HepG2 (cell line): ENCODE measurements around the gene PHF10. TPM values are rescaled to one million over a fixed set of nuclear protein-coding genes. Genes with fewer than 3 reads are reported as not detected.
A peak's percentile ranks its signal among the peaks of the same experiment; 100 is the strongest.

ENCODE experiments used
- ATAC-seq: fragments of 200-7000 bp; cut with Tn5 transposase; 3 replicates; pipeline ENCODE4 v1.9.1; 2020; ENCODE audit warnings: mild to moderate bottlenecking, moderate library complexity
- BruUV-seq: library from RNA; stranded (reverse); fragments of 400-500 nt; replicated peaks from 2 replicates; lab custom pipeline; 2021; lab: Mats Ljungman, UMichigan
- CTCF ChIA-PET: fragments of 300-600 bp; formaldehyde crosslinking; extraction: SDS; loops from one replicate; lab custom pipeline; 2021; ENCODE audit warnings: low total read pairs, inconsistent platforms, low intra/inter-chr PET ratio; lab: Yijun Ruan, JAX
- POLR2A ChIA-PET: fragments of 350-600 bp; sonication (Branson Sonifier 250); formaldehyde crosslinking; loops from one replicate; lab custom pipeline; 2020; ENCODE audit warnings: antibody characterized with exemption, inconsistent platforms; lab: Yijun Ruan, JAX
- DNase-seq: peaks from one replicate; pipeline ENCODE4 v3.0.0-alpha.2; 2015; ENCODE audit warnings: low spot score
- FAIRE-seq: peaks from 3 replicates; lab custom pipeline; 2011; peaks lifted over from hg19 to GRCh38; lab: Jason Lieb, UNC
- H2AFZ ChIP-seq: one replicate; pipeline ENCODE4 v1.6.1; 2011; ENCODE audit warnings: low read length, inconsistent platforms
- H3K27ac ChIP-seq: fragments of 300-600 bp; 3 replicates; pipeline ENCODE4 v1.8.0; 2011; ENCODE audit warnings: mixed run types, mild to moderate bottlenecking, mixed read lengths, low read length, inconsistent platforms; ENCODE audit not compliant: insufficient read depth; ENCODE audit errors: extremely low read length
- H3K27me3 ChIP-seq, 2 experiments: fragments of 200-600 bp in 1 of 2; 2 replicates in 1 of 2; 3 replicates in 1 of 2; pipeline versions ENCODE4 v1.6.0 to v1.8.0; 2011; ENCODE audit warnings: low read length in 2 of 2, mild to moderate bottlenecking in 2 of 2, moderate library complexity in 2 of 2, inconsistent platforms in 1 of 2; ENCODE audit not compliant: insufficient read depth in 2 of 2, control insufficient read depth in 1 of 2
- H3K36me3 ChIP-seq, 2 experiments: fragments of 200-600 bp in 1 of 2; replicated peaks in 1 of 2; 2 replicates in 1 of 2; 3 replicates in 1 of 2; pipeline versions ENCODE4 v1.5.1 to v1.8.0; 2011; ENCODE audit warnings: low read length in 2 of 2, inconsistent platforms in 1 of 2; ENCODE audit not compliant: insufficient read depth in 2 of 2, control insufficient read depth in 1 of 2
- H3K4me1 ChIP-seq: 2 replicates; pipeline ENCODE4 v1.5.1; 2012; ENCODE audit warnings: low read length, inconsistent platforms; ENCODE audit not compliant: insufficient read depth
- H3K4me2 ChIP-seq: 2 replicates; pipeline ENCODE4 v1.6.0; 2011; ENCODE audit warnings: low read depth, low read length, inconsistent platforms
- H3K4me3 ChIP-seq, 3 experiments: fragments of 200-600 bp in 1 of 3; sonication (generic), shearing (Covaris generic) in 1 of 3; replicated peaks in 1 of 3; 2 replicates each; pipeline ENCODE4 v1.5.1; 2011 to 2016; ENCODE audit warnings: low read length in 3 of 3, inconsistent platforms in 2 of 3, low read depth in 2 of 3, mild to moderate bottlenecking in 2 of 3, control low read depth in 1 of 3, mixed read lengths in 1 of 3; ENCODE audit not compliant: insufficient read depth in 1 of 3
- H3K79me2 ChIP-seq: one replicate; pipeline ENCODE4 v1.6.1; 2011; ENCODE audit warnings: low read length, inconsistent platforms; ENCODE audit not compliant: insufficient read depth
- H3K9ac ChIP-seq: 2 replicates; pipeline ENCODE4 v1.6.0; 2011; ENCODE audit warnings: mild to moderate bottlenecking, low read depth, low read length, inconsistent platforms; ENCODE audit not compliant: insufficient read depth
- H3K9me3 ChIP-seq: 2 replicates; pipeline ENCODE4 v1.5.1; 2012; ENCODE audit warnings: mild to moderate bottlenecking, low read length
- H4K20me1 ChIP-seq: 2 replicates; pipeline ENCODE4 v1.6.0; 2011; ENCODE audit warnings: inconsistent platforms, mild to moderate bottlenecking, low read length, moderate library complexity; ENCODE audit not compliant: insufficient read depth
- MAFF ChIP-seq: IDR thresholded peaks from 2 replicates; pipeline ENCODE4 v1.6.1; 2011; ENCODE audit warnings: low read depth, low read length, improper control_type of control experiment
- MAFK ChIP-seq, 2 experiments: IDR thresholded peaks in 1 of 2; conservative IDR thresholded peaks in 1 of 2; 2 replicates each; pipeline ENCODE4 v1.6.1; 2011; ENCODE audit warnings: improper control_type of control experiment in 2 of 2, low read length in 2 of 2
- RAD51 ChIP-seq: fragments of 450-650 bp; IDR thresholded peaks from 2 replicates; pipeline ENCODE4 v1.6.1; 2016; ENCODE audit warnings: borderline replicate concordance
- RBFOX2 ChIP-seq: fragments of 200-400 bp; formaldehyde crosslinking; IDR thresholded peaks from 2 replicates; pipeline ENCODE4 v1.6.1; 2017; ENCODE audit warnings: low read depth, mild to moderate bottlenecking, low read length
- ZNF24 ChIP-seq: fragments of 450-650 bp; IDR thresholded peaks from 2 replicates; pipeline ENCODE4 v1.6.1; 2017; ENCODE audit warnings: antibody characterized with exemption, mild to moderate bottlenecking
- ZNF652 ChIP-seq: IDR thresholded peaks from 2 replicates; pipeline ENCODE4 v1.6.1; 2016; ENCODE audit warnings: low read depth, borderline replicate concordance
- ZNF773 ChIP-seq: sonication (generic); formaldehyde crosslinking; IDR thresholded peaks from 2 replicates; pipeline ENCODE4 v1.4.0; 2020; ENCODE audit warnings: missing genetic modification reagents, borderline replicate concordance
- WGBS: methylation state at CpG from one replicate; pipeline ENCODE4 v1.1.6; 2017; ENCODE audit warnings: low lambda C conversion rate; 5-methylcytosine and 5-hydroxymethylcytosine counted together
- in situ Hi-C: cut with HindIII; loops from 2 replicates; pipeline ENCODE4 v1.10.0; 2017; ENCODE audit warnings: low pct_unique_long_range_greater_than_20kb; ENCODE audit not compliant: extremely low pct_ligation_motif_present
- intact Hi-C: fragments of 100-400 bp; cut with micrococcal nuclease; formaldehyde crosslinking; loops from one replicate; pipeline ENCODE4 v1.10.0; 2022; ENCODE audit not compliant: unreplicated experiment
- polyA plus RNA-seq, 8 experiments: library from polyadenylated mRNA; depleted of rRNA in 3 of 8; stranded (reverse) in 7 of 8; unstranded in 1 of 8; fragments of >200 nt; fragmentation: Illumina TruSeq in 4 of 8; extraction: Trizol in 4 of 8; gene quantifications; 2 replicates each; pipeline versions ENCODE4 v1.2.1 to v1.2.3, GENCODE V29; 2011 to 2016; ENCODE audit warnings: low read depth in 4 of 8, missing spikeins in 1 of 8, mixed read lengths in 1 of 8; ENCODE audit not compliant: insufficient read depth in 1 of 8
- total RNA-seq, 5 experiments: library from RNA; depleted of rRNA; stranded (reverse); fragments of >200 nt; fragmentation: Illumina TruSeq; extraction: Trizol; gene quantifications; 2 replicates each; pipeline ENCODE4 v1.2.3, GENCODE V29; 2016; ENCODE audit warnings: low read depth in 1 of 5

The PHF10 gene
- total and polyA plus RNA-seq, 2 of the 13 experiments (the other 11 are each of a cell fraction or from before 2014, with no cell fraction given): 42.1 to 84.1 TPM

DNA sequence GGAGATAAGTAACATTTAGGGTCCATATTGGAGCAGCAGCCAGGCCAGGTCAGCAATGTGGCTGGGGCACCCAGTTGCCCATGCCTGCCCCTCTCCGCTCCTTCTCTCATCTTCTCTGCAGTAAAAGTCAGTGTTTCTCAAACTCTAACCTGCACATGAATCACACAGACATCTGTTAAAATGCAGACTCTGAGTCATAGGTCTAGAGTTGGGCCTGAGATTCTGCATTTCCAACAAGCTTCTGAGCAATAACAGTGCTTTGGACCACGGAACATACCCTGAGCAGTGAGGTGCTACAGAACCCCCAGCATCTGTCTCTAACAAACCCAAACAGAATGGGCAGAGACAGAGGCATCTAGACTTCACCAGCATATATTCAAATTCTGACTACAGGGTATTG is 10.1 kb downstream of the PHF10 start:
- POLR2A ChIA-PET: interaction anchor here (0.7 to 2.2 kb wide), 4 partner anchors 11 to 76 kb away, joined by 3 to 7 read pairs (median 6); partner anchors contain the start of genes C6orf120, DYNLT2, ERMARD and WDR27
- no peaks in the 10 kb centered on the region for H3K9me3 ChIP-seq
- CTCF ChIA-PET: no interaction called here
- peaks cover 15% of the 10 kb centered on the region for H3K4me1 ChIP-seq
- H3K79me2 ChIP-seq: peaks cover 27% of the 10 kb centered on the region
- no peak overlapping the region for H2AFZ ChIP-seq
- H3K9ac ChIP-seq: no peak overlapping the region
- in situ Hi-C loops (no loop called here), intact Hi-C loops (no loop called here)
- BruUV-seq: no TSS peak
- no peak for FAIRE-seq
- H3K27me3 ChIP-seq: no peaks in the 10 kb centered on the region
- H3K36me3 ChIP-seq: peaks cover 17 to 81% of the 10 kb centered on the region in 2 experiments
- H3K27ac ChIP-seq: no peak overlapping the region
- peaks cover 5% of the 10 kb centered on the region for H4K20me1 ChIP-seq
- no peak for DNase-seq
- H3K4me2 ChIP-seq: no peak overlapping the region
- ATAC-seq: peak; percentile 43
- TF ChIP-seq RBFOX2: 0 out of 2 replicates have a peak, but pooled peaks have one; percentile 29
- no peak for TF ChIP-seq RAD51
- no peak for TF ChIP-seq ZNF24
- TF ChIP-seq ZNF773 (CRISPR knock-in tag): no peak
- WGBS: 100% methylated on average over 2 of the region's 2 CpGs
- H3K4me3 ChIP-seq: no peak overlapping the region

DNA sequence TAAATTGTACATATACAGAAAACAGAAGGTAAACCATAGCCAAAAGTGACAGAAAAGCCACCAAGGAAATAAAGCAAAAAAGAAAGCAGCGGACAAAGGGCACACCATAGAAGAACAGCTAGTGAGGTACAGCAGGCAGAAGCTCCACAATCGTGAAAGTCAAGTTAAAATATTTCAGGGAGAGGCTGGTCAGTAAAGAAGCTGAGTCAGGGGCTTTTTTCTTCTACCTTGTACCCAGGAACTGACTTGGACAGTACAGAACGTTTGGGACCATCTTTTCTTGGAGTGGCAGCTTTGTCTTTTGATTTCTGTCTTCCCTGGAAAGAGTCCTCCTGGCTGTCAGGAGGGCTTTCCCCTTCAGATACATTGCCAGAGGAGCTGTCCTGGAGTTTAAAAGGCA is 14.3 kb downstream of the PHF10 start:
- in situ Hi-C loops: no loop called here

More for the DNA sequence above, 14.3 kb downstream of the PHF10 start:
- Histone ChIP-seq H3K9me3 (no peaks in the 10 kb centered on the region), H3K36me3 (peaks cover 13 to 70% of the 10 kb centered on the region in 2 experiments), H3K27ac (no peak overlapping the region)
- ATAC-seq: no peak
- CTCF ChIA-PET: no interaction called here
- 82% methylated on average over 3 of the region's 3 CpGs for WGBS
- POLR2A ChIA-PET: interaction anchor here (0.9 to 1.6 kb wide), 6 partner anchors 9 to 79 kb away, joined by 3 to 6 read pairs (median 4); partner anchors contain the start of genes C6orf120, DYNLT2, ERMARD and WDR27
- no peak for TF ChIP-seq ZNF652 (CRISPR knock-in tag)
- TF ChIP-seq MAFK (conservative IDR thresholded peaks at IDR 0.05 in 1 of 2, IDR thresholded peaks at IDR 0.05 in 1 of 2; ENCODE audit: low read length in 2 of 2): peak; percentile 31 to 56; a peak in 3 of 4 replicates
- 0 out of 2 replicates have a peak, but pooled peaks have one; percentile 27 for TF ChIP-seq MAFF
- TF ChIP-seq, all 625 proteins: peak for 2
- intact Hi-C loops: no loop called here
- FAIRE-seq (no peak), DNase-seq (no peak)
- Histone ChIP-seq H3K4me3 (no peak overlapping the region), H3K4me2 (no peak overlapping the region), H3K79me2 (peaks cover 10% of the 10 kb centered on the region), H4K20me1 (0 out of 2 replicates have a peak, but pooled peaks cover 5% of the 10 kb centered on the region), H3K9ac (no peak overlapping the region), H3K27me3 (no peaks in the 10 kb centered on the region), H2AFZ (no peak overlapping the region), H3K4me1 (peaks cover 15% of the 10 kb centered on the region)
- BruUV-seq: no TSS peak
